AG09319 (cell line): ENCODE results near the gene TUBA4B.

ENCODE experiments used
- DNase-seq: peaks from one replicate; pipeline ENCODE4 v3.0.0-alpha.2; 2010; ENCODE audit warnings: low read depth; ENCODE audit errors: extremely low read depth
- TF ChIP-seq, protein P1 (sequence below): IDR thresholded peaks from 2 replicates; pipeline ENCODE4 v1.5.1; 2011; ENCODE audit warnings: low read depth, mild to moderate bottlenecking, inconsistent platforms, low read length, moderate library complexity

Gene TUBA4B

DNA sequence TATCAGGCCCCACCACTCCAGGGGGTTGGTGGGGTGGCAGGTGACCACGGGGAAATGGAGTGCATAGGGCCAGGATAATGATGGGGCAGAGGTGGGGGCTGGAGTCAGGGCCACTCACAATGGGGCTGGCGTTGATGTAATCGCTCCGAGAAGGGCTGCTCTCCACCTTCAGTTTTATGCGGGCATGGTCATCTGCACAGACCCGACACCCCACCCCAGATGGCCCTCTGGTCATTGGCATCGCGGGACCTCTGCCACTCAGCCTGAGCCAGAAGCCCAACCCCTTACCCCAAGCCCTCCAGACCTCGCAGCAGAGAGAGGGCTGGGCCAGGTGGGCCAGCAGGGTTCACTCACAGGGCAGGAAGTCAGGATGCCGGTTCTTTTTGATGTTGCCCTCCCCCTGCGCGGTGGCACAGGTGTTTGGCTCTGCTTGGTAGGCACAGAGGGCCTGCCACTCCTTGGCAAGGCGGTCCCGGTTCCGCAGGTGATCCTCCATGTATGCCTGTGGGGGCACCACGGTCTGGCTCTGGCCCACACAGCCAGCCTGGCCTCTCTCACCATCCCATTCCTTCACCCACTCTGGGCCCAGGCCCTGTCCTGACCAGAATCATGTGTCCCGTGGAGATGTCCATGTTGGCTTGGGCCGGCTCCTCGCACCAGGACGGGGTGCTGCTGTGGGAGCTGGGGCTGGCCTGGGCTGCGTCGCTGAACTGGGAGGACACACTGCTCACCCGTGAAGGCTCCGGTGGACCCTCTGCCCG, 43.8 kb downstream of the TUBA4B start:
- TF ChIP-seq, protein P1, sequence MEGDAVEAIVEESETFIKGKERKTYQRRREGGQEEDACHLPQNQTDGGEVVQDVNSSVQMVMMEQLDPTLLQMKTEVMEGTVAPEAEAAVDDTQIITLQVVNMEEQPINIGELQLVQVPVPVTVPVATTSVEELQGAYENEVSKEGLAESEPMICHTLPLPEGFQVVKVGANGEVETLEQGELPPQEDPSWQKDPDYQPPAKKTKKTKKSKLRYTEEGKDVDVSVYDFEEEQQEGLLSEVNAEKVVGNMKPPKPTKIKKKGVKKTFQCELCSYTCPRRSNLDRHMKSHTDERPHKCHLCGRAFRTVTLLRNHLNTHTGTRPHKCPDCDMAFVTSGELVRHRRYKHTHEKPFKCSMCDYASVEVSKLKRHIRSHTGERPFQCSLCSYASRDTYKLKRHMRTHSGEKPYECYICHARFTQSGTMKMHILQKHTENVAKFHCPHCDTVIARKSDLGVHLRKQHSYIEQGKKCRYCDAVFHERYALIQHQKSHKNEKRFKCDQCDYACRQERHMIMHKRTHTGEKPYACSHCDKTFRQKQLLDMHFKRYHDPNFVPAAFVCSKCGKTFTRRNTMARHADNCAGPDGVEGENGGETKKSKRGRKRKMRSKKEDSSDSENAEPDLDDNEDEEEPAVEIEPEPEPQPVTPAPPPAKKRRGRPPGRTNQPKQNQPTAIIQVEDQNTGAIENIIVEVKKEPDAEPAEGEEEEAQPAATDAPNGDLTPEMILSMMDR, result no peak
- no peak for DNase-seq

DNA sequence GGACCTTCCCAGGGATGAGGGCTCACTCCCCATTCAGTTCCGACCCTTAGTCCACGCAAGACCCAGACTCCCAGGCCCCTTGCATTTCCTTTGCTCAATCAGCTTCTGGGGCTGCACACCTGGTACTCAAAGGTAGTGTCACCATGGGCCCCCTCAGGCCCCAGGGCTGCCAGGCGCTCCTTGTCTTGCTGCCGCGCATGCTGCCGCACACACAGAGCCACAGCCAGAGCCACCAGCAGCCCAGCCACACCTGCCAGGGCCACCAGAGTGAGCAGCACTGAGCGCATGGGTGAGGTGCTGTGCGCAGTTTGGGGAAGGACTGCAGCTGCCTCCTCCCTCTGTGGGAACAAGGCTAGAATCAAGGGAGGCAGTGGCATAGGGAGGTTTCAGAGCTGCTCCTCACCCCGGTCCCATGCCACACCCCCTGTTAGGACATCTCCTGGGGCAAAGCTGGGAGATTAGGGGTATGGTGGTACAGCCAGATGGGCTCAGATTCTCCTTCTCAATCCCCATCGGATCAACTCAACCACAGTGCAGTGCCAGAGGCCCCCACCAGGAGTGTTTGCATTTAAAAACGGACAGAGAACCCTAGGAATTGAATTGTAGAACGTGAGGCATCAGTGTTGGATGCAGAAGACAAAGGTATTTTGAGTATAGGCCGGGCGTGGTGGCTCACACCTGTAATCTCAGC, 44.9 kb downstream of the TUBA4B start:
- TF ChIP-seq, protein P1, result no peak; the same call in 1 of the 2 replicates

DNA sequence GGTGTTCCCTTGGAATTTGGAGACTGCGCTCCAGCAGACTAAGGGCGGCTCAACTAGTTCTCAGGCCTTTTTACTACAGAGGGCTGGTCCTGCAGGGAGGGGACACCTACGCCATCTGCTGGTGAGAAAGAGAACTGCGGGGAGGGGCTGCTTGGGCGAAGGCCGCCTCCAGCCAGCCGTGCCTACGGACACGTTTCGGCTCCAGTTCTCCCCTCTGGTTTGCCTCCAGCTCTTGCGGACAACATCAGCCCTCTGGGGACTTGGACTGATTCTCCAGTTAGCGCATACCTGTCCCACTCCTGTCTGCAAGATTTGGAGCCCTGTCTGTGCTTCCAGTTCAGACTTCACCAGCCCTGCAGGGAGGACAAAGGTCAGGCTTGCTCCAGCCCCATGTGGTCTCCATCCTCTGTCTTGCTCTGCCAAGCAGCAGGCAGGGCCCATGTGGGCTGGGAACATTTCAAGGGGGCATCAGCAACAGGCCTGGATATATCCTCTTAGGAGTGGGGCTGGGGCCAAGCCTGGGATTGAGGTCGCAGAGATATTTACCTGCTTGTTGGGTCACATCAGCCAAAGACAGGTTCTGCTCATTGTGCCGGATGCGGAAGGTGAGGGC, 45.8 kb downstream of the TUBA4B start:
- TF ChIP-seq, protein P1, result peak; percentile 98
- DNase-seq, result peak; percentile 34

More for the DNA sequence above, 44.9 kb downstream of the TUBA4B start:
- no peak for DNase-seq

DNA sequence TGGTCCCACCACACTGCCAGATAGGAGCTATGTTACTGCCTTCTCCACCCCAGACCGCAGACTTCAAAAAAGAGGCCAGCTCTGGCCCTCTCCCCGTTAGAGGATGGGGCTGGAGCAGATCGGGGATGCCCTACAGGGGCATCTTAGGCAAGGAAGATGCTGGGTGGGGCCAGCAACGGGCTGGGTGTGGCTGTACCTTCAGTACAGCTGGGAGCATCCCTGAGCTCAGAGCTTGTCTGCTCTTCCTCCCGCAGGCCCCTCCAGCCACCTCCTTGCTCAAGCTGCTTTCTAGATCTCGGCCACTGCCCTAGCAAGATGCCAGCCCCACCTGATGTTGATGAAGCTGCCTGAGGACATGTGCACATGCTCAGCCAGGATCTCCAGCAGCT, 46.3 kb downstream of the TUBA4B start:
- DNase-seq, result no peak
- TF ChIP-seq, protein P1, result no peak

DNA sequence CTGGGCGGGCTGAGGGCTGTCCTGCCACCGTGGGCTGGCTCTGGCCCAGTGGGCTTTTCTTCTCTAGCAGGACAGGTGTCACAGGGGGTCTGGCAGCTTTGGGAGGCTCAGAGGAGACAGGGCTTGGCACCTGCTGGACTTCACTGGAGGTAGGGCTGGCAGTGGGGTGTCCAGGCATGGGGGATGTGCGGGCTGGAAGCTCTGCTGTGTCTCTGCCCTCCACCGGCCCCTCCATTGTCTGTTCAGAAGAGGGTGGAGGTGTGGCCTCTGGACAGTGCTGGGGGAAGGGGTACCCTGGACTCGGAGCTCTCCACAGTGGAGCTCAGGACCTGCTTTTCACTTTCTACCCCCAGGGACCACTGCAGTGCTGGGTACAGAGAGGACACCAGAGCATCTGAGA, 47.0 kb downstream of the TUBA4B start:
- TF ChIP-seq, protein P1, result no peak

GRCh38 chr2:219302412-219302968, 49.4 kb downstream of the TUBA4B start:
- DNase-seq, result no peak
- TF ChIP-seq, protein P1, result no peak

More for the DNA sequence above, 47.0 kb downstream of the TUBA4B start:
- no peak for DNase-seq
